ENCODE data around the gene ANTKMT.
A peak's percentile ranks its signal among the peaks of the same experiment; 100 is the strongest.

The ANTKMT gene

DNA sequence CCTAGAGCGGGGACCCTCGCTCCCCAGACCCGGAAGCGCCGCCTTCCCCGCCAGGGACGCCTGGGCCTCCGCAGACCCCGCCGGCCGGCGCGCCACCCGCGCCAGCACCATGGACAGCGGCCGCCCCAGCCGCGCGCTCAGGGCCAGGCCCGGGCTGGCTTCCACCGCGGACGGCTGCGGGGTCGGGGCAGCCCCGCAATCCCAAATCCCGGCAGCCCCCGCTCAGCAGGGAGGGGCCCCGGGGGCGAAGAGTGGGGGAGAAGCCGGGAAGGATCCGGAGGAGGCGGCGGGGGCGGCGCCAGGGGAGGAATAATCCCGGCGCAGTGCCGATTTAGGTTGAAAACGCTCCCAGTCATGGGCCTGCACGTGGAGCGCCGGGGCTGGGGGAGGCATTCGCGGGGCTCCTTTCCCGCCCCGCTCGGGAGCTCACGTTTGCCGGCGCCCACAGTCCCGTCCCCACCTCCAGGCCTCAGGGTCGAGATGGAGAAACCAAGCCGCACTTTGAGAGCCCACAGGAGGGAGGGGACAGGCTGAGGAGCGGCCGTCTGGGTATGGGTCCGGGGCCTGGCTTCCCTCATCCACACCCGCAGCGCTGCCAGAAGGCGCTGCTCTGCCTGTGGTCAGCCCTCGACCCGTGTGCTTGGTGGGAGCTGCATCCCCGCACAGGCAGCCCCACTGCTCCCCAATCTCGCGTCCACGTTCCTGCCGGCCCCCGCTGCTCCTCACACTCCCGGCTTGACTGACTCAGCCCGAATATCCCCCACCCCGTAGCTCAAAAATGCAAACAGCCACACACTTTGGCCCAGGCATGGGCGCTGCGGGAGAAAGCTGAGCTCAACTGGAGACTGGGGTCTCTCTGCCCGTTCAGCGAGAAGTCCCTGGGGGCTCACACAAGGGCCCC is 20.0 kb upstream of the ANTKMT start:
- no peak for DNase-seq

DNA sequence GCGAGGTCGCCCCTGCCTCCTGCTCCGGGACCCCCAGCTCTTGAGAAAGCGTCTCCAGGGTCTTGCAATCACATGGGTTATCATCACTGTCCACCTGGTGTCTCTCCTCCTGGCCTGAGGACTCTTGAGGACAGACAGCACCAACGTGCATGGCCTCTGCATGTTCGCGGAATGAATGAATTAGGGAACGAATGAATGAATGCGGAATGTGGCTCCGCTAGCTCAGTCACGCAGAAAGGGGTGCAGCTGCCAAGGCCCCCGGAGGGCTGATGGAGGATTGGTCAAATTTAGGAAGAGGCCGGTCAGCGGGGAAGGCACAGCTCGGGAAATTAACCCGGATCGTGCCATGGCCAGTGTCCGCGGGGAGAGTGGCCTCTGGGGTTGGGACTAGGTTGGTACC is 18.6 kb upstream of the ANTKMT start:
- DNase-seq = no peak

DNA sequence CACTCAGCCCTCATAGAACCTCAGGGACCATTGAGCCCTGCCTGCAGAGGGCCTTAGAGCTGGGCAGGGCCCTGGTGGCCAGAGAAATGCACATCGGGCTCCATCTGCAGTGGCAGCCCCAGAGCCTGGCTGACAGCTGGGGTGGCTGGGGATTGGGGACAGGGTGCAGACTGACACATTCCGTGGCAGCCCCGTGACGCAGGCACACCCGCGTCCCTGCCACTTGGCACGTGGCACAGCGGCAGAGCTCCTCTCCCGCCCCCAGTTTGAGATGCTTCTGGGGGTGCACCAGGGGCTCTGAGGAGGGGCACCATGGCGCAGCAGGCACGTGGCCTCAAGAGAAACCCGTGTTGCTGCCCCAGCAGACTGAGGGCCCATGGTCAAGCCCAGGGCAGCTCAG is 17.5 kb upstream of the ANTKMT start:
- DNase-seq = no peak

DNA sequence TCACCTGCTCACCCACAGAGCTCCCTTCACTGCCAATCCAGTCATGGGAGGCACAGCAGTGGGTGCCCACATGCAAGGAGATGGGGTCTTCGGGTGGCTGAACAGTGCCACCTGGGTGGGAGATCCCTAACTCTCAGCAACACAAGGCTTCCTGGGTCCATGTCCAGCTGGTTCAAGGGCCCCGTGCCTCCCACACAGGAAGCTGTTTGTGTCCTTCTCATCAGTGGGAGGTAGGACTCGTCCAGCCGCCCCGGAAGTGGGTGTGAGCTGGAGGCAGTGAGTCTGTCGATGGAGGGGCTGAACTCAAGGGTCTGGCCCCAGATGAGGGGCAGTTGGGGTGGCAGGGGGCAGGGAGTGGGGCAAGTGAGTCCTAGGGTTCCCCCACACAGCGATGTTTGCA is 16.9 kb upstream of the ANTKMT start:
- no peak for DNase-seq

DNA sequence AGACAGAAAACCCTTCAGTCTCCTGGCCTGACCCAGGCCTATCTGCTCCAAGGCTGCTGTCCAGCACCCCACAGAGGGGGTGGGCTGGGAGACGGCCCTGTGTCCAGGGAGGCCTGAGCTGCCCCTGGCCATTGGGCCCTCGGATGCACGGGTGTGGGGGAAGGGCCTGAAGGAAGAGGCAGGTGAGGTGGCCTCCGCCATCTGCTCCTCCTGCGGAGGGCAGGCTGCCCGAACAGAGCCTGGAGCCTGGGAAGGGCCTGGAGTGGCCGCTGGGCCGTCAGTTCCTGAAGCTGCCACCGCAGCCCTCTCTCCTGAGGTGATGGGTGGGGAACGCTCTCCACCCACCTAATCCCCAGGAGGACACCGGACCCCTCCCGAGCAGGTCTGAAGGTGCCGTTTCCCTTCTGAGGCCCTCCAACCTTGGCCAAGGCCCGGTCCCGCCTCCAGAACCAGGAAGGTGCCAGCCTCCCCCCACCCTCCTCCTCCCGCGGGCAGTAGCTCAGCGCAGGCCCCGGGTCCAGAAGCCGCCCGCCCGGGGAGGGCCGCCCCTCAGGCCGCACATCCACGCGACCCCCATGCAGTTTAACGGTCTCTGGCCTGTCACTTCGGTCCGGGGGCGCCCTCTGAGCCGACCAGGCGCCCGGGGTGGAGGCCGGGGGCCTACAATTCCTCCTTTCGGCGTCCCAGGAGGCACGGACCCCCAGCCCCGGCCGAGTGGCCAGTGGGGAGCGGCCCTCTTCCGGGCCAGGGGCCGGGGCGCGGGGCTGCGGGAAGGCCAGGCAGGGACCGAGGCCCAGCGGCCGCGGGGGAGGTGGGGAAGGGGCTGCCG is 16.2 kb upstream of the ANTKMT start:
- DNase-seq = no peak

DNA sequence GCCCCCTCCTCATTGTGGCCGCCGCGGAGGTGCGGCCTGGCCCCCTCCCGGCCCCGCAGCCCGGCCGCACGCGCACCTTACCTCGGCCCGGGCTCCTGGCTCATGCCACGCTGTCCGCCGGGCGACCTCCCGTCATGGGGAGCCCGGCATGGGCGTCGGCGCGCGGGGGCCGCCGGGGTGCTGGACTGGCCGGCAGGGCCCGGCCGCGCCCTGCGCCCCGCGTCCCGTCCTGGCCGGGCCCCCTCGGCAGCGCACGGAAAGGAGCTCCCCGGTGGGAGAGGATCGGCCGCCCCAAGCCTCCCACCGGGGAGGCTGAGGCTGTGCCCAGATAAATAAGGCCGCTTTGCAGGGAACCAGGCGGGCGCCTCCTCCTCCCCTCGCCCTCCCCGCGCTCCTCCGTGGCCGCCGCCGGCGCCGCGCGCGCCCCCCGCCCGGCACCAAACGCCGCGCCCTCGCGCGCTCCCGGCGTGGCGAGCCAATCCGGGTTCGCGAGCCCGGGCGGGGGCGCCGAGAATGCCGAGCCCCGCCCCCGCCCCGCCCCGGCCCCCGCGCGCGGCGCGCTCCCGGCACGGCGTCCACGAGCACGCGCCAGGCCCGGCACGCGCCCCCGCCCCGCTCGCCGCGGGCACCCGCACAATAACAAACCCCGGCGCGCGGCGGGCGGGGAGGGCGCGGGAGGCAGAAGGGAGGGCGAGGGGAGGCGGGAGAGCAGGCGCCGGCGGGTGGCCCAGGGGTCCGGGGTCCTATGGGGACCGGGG is 15.3 kb upstream of the ANTKMT start, which contains the start of gene FBXL16:
Gene FBXL16 (minus strand): TSS at position 371 of the 758 bp plus-strand sequence. CDS start 8,396 bp downstream, outside the sequence.
- no peak for DNase-seq

DNA sequence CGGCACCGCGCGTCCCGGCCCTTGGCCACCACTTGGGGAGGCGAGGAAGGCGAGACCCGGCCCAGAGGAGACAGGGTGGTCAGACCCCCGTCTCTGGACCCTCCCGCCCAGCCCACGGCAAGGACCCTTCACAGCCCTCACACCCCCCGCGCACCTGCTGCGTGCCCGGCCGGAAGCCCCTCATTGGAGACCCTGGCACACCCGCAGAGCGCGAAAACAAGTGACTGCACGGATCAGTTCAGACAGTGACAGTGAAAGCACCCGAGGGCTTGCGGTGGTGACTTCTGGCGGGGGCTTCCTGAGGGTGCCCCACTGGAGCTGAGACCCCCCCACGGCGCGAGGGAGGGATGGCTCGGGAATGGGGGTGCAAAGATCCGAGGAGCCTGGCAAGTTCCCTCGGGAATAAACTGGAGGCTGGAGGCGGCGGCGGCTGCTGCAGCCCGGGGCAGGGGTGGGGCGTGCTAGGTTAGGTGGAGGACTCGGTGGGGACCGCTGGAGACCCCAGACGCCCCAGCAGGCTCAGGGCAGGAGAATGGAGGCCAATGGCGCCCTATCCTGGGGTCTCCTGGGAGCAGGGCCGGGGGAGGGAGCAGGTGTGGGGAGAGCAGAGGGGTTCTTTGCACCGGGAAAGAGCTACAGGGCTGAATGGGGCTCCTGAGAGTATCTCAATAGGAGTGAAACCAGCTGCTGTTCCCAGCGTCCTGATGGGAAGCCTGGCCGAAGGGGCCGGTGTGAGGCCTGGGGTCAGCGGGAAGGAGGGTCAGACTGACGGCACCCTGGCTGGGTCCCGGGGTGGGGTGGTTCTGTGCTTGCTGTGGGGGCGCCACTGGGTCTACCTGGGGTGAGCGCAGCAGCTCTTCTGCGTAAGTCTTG is 14.5 kb upstream of the ANTKMT start:
- DNase-seq = no peak

DNA sequence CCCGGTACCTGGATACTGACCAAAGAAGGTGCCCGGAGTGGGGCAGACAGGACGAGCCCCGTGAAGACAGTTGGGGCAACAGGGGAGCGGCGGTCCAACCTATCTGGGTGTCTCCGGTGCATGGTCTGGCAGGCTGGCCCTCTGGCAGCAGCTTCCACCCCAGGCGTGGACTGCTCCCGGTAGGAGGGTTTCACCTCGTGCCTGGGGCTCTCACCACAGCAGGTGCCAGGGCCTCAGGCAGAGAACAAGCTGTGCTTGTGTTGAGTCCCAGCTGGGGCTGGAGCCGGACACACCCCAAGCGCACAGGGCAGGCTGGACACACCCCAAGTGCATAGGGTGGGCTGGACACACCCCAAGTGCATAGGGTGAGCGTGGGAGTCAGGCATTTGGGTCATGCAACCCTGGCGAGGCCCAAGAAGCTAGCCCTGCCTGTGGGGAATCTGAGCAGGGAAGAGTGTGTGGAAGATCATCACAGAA is 13.8 kb upstream of the ANTKMT start:
- no peak for DNase-seq

DNA sequence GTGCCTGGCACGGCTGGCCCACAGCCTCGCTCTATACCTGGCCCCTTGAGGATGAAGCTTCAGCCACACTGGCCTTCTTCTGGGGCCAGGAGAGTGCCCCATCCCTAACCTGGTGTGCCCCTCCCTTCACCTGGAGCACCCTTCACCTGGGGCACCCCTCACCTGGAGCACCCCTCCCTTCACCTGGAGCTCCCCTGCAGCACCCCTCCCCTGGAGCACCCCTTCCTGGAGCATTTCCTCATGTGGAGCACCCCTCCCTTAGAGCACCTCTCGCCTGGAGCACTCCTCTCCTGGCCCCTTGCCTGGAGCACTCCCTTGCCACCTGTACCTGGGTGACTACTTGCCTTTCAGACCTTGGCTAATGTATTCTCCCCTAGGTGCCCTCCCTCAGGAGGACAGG is 12.9 kb upstream of the ANTKMT start:
- DNase-seq = no peak

DNA sequence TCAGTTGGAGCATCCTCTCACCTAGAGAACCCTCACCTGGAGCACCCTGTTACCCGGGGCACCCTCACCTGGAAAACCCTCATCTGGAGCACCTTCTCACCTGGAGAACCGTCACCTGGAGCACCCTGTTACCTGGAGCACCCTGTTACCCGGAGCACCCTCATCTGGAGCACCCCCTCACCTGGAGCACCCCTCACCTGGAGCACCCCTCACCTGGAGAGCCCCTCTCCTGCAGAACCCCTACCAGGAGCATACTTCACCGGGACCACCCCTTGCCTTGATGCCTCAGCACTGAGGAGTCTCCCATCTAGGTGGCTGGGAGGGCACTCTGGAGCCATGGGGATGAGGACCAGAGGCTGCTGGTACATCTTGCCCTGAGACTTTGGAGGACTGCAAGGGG is 12.0 kb upstream of the ANTKMT start:
- DNase-seq = no peak

DNA sequence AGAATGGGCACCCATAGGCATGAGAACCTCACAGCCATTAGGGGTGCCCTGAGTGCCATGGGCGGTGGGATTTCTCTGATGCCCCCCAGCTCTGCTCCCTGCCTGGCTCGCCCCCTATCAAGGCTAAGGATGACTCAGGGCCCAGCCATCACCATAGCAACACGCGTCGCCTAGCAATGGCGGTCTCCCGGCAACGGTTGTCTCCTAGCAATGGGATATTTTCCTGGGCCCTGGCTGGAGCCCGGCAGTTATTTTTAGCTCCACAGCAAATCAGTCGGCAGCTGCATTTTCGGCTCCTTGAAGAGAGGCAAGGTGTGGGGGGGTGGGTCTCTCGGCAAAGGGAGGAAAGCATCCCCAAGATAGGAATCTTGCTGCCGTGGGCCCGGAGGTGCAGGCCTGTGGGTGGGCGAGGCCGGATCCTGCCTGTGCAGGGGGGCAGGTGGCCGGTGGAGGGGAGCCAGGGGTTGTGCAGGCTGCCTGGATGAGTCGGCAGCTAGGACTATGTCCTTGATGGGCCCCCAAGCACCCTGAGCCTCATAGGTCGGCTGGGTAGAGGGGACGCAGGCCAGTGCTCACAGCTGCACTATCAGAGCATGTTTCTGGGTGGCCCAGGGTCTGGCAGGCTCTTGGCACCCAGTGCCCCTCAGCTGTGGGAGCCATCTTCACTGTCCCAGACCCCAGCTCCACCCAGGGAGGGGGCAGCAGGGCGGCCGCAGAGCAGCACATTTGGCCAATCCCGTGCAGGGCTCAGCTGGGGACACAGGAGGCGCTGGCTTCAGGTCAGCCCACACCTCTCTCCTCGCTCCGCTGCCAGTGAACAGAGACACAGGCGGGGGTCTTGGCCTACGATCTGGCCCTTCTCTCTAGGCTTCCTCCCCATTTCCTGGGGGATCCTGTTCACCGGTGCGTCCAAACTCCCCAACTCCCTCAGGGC is 11.1 kb upstream of the ANTKMT start:
- no peak for DNase-seq

DNA sequence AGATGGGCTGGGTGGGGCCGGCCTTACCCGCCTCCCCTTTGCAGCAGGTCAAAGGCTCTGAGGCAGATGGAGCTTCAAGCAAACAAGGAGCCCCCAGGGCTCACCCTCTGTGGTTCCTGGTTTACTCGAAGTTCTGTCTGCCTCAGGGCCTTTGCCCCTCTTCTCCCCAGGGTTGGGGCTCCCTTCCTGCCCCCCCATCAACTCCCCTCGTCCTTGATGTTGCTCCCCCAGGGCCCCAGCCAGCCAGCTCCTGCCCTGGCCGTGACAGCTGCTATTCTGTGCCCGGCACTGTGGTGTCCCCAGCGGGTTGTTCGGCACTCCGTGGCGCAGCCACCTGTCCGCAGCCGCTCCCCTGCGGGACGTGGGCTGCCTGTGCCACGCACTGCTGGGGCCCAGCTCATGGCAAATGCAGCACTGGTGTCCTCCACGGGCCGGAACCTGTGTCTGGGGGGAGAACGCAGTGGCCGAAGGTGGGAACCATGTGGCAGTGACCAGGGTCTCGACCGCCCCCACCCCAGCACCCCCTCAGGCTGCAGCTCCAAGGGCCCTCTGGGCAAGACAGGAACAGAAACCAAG is 10.4 kb upstream of the ANTKMT start:
- DNase-seq = no peak

DNA sequence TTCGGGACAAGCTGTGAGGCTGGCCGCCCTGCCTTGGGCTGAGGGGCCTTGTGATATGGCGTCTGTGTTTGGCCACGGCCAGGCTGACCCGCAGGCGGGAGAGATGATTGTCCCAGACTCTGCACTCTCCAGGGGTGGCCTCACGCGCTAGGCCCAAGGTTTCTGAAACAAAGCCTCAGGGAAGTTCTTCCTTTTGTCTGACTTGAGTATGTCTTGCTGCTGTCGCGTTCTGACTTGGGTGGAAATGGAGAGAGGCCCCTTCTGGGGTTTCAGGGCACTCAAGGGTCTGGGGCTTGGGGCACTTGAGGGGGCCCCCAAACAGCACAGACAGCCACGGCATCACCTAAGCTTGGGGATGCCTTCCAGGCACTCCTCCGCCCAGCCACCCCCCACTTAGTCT is 9.9 kb upstream of the ANTKMT start:
- no peak for DNase-seq

DNA sequence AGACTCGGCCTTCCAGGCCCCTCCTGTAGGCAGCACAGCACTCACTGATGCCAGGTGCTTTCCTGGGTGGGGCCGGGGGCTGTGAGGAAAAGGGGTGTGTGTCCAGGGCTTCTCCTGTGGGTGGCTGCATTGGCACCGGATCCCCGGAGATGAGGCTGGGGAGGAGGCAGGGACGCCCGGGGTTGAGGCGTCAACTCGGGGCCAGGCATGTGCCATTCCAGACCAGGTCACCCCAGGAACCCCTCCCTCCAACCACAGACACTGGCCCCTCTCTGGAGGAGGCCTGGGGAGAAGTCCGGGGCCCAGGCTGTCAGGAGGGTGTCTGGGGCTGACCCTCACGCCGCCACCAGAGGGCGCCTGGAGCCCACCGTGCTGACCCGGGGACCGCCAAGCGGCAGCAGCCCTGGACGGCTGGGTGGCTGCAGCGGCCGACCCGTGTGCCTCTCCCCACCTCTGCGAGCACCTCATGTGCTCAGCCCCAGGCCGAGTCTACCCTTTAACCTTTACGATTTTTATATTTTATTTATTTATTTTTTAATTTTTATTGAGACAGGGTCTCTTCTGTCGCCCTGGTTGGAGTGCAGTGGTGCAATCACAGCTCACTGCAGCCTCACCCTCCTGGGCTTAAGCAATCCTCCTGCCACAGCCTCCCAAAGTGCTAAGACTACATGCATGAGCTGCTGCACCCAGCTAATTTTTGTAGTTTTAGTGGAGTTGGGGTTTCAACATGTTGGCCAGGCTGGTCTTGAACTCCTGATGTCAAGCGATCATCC is 9.2 kb upstream of the ANTKMT start:
- peak; percentile 84 for DNase-seq

DNA sequence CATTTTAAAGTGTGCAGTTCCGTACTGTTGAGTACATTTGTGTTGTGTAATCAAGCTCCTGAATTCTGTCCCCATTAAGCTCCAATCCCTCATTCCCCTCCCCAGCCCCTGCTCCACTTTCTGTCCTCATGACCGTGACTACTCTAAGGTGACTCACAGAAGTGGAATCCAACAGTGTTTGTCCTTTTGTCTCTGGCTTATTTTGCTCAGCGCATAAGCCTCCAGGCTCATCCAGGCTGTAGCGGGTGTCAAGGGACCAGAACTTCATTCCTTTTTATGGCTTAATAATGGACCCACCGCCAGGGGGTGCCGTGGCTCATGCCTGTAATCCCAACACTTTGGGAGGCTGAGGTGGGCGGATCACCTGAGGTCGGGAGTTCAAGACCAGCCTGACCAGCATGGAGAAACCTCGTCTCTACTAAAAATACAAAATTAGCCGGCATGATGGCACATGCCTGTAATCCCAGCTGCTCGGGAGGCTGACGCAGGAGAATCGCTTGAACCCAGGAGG is 8.2 kb upstream of the ANTKMT start:
- DNase-seq = peak; percentile 57

DNA sequence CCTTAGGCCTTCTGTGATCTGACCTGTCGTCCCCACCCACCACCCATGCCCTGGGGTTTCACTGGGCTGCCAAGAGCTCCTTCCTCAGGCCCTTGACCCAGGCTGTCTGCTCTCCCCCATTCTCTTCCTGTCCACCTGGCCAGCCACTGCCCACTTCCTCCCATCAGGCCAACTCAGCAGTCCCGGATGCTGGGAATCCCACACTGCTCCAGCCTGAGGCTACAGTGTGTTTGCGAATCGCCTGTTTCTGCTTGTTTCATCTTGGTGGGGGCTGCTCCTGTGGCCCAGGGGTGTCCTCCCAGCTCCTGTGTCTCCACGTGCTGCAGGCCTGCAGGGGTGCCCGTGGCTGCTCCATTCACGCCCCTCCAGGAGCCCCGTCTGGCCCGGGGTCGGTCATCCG is 6.9 kb upstream of the ANTKMT start:
- no peak for DNase-seq

DNA sequence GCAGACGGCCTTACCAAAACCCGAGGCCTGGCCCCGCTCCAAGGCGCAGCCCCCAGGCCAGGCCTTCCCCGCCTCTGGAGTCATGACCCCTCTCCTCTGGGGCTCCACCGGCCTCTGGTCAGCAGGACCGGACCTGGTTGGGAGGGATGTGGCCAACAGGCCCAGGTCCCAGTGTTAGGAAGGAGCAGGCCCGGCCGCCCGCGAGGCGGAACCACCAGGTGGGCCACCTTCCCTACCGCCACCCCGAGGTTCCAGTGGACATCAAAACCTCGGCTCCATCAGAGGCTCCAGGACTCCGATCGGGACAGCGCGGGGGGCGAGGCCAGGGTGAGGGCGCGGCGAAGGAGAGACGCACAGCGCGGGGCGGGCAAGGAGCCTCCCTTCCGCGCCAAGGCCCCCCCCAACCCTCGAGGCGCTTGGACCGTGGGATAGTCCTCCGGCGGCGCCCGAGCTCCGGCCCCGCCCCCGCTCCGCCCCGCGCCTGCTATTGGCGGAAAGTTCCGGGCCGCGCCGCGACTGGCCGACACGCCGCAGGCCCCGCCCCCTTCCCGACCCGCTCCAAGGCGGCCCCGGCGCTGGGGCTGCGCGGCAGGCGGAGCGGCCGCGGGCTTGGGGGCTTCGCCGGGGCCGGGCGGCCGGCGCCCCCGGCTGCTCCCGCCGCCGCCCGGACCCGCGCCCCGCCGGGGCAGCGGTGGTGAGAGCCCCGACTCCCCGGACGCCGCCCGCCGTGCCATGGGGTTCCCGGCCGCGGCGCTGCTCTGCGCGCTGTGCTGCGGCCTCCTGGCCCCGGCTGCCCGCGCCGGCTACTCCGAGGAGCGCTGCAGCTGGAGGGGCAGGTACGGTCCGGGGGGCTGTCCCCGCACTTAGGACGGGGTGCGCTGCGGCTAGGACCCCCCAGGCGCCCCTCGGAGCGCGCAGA is 6.1 kb upstream of the ANTKMT start, which contains the start of gene METRN:
Gene METRN (plus strand): TSS at position 561 of the 919 bp plus-strand sequence. CDS start 172 bp downstream, at position 733.
- peak; percentile 95 for DNase-seq
